ENCODE results near the gene CCDC87. TPM values are rescaled to one million over a fixed set of nuclear protein-coding genes. Genes with fewer than 3 reads are reported as not detected.

Gene CCDC87
- total and polyA plus RNA-seq, 4 donors: 0.14 to 0.17 (median 0.14) TPM; not detected in 1

DNA sequence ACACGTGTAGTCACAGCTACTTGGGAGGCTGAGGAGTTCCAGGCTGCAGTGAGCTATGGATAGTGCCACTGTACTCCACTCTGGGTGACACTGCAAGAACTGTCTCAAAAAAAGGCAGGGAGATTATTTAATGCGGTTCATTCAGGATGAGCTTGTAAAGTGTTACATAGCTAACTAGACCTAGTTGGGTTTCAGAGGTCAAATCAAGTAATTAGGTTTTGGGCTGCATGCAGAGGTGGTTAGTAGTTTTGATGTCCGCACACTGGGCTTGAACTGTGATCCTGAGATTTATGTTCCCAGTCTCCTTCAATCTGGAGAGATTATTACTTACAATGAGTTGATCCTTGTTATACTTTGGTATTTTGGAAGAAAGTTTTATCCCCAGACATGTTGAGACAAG is 43.5 kb upstream of the CCDC87 start:
- Histone ChIP-seq H3K9me3 (ENCODE audit: control insufficient read depth in 4 of 4, low read length in 3 of 4) (no peaks in the 10 kb centered on the region), H3K4me3 (ENCODE audit: low read depth in 1 of 3, low read length in 3 of 3) (no peak overlapping the region), H3K4me1 (ENCODE audit: control insufficient read depth in 4 of 4, insufficient read depth in 4 of 4, low read length in 3 of 4) (peaks cover 5 to 41% (median 32%) of the 10 kb centered on the region in 4 donors), H3K36me3 (ENCODE audit: control insufficient read depth in 4 of 4, insufficient read depth in 3 of 4, low read depth in 1 of 4, low read length in 3 of 4) (peaks cover 3 to 16% (median 9%) of the 10 kb centered on the region in 4 donors), H3K27me3 (ENCODE audit: control insufficient read depth in 4 of 4, insufficient read depth in 4 of 4, low read length in 3 of 4) (no peaks in the 10 kb centered on the region), H3K27ac (ENCODE audit: low read depth in 1 of 2, low read length in 2 of 2) (peak overlapping the region in 1 of 2 donors; percentile 27), H3K9ac (ENCODE audit: low read depth in 1 of 2, low read length in 2 of 2) (no peak overlapping the region)
- WGBS: 80% methylated on average over 3 of the region's 3 CpGs
- DNase-seq (ENCODE audit: low spot score): no peak
- no peak for TF ChIP-seq HNF4A (conservative IDR thresholded peaks at IDR 0.05)
- TF ChIP-seq EGR1 (IDR thresholded peaks at IDR 0.05; ENCODE audit: low read depth in 2 of 2): no peak
- TF ChIP-seq FOXA2 (IDR thresholded peaks at IDR 0.05): no peak
- TF ChIP-seq, protein P1, sequence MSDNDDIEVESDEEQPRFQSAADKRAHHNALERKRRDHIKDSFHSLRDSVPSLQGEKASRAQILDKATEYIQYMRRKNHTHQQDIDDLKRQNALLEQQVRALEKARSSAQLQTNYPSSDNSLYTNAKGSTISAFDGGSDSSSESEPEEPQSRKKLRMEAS (IDR thresholded peaks at IDR 0.05): no peak
- no peak for TF ChIP-seq FOXA1 (IDR thresholded peaks at IDR 0.05)
- no peak for TF ChIP-seq RAD21 (IDR thresholded peaks at IDR 0.05)
- no peak for TF ChIP-seq YY1 (IDR thresholded peaks at IDR 0.05)
- no peak for TF ChIP-seq ZBTB33 (IDR thresholded peaks at IDR 0.05)
- no peak for TF ChIP-seq HNF4G (IDR thresholded peaks at IDR 0.05)
- no peak for TF ChIP-seq SP1 (IDR thresholded peaks at IDR 0.05)
- no peak for TF ChIP-seq ATF3 (IDR thresholded peaks at IDR 0.05)
- no peak for TF ChIP-seq GABPA (IDR thresholded peaks at IDR 0.05 in 1 of 2, conservative IDR thresholded peaks at IDR 0.05 in 1 of 2)
- no peak for TF ChIP-seq CTCF (IDR thresholded peaks at IDR 0.05; ENCODE audit: low read depth, low read length, missing input control)
- no peak for TF ChIP-seq TAF1 (conservative IDR thresholded peaks at IDR 0.05)
- no peak for TF ChIP-seq NR2F2 (IDR thresholded peaks at IDR 0.05)
- no peak for TF ChIP-seq RXRA (IDR thresholded peaks at IDR 0.05)
- no peak for TF ChIP-seq JUND (IDR thresholded peaks at IDR 0.05)
- TF ChIP-seq REST (IDR thresholded peaks at IDR 0.05): no peak

Data from liver (tissue), 9 donors.